ENCODE results near the gene NCAPG.

The NCAPG gene

GRCh38 chr4:17810260-17811077 lies at the start of gene NCAPG, which contains the start of gene DCAF16:
Gene NCAPG, plus strand, starts transcription at chr4:17810979. Its CDS starts 99 bp downstream, at chr4:17811078.
Gene DCAF16, minus strand, starts transcription at chr4:17810757. Its CDS starts 6,616 bp downstream, at chr4:17804141.
- peak; percentile 99 for DNase-seq (ENCODE audit: low read depth)

GRCh38 chr4:17761062-17761461 lies 49.7 kb upstream of the NCAPG start:
- no peak for DNase-seq (ENCODE audit: low read depth)

GRCh38 chr4:17762726-17763125 lies 48.1 kb upstream of the NCAPG start:
- DNase-seq (ENCODE audit: low read depth) = peak; percentile 52

- DNase-seq (ENCODE audit: low read depth) = no peak
Measured at GRCh38 chr4:17763416-17763815, 47.4 kb upstream of the NCAPG start.

GRCh38 chr4:17763931-17764330 lies 46.8 kb upstream of the NCAPG start:
- DNase-seq (ENCODE audit: low read depth) = no peak

GRCh38 chr4:17765514-17766286 lies 45.1 kb upstream of the NCAPG start:
- DNase-seq (ENCODE audit: low read depth) = no peak

GRCh38 chr4:17766826-17767458 lies 43.8 kb upstream of the NCAPG start:
- DNase-seq (ENCODE audit: low read depth) = no peak

GRCh38 chr4:17769406-17770174 lies 41.2 kb upstream of the NCAPG start:
- no peak for DNase-seq (ENCODE audit: low read depth)

GRCh38 chr4:17770845-17771244 lies 39.9 kb upstream of the NCAPG start:
- DNase-seq (ENCODE audit: low read depth) = no peak

- no peak for DNase-seq (ENCODE audit: low read depth)
Measured at GRCh38 chr4:17771284-17771908, 39.4 kb upstream of the NCAPG start.

- DNase-seq (ENCODE audit: low read depth) = no peak
Measured at GRCh38 chr4:17773135-17773698, 37.6 kb upstream of the NCAPG start.

- no peak for DNase-seq (ENCODE audit: low read depth)
Measured at GRCh38 chr4:17778431-17778830, 32.3 kb upstream of the NCAPG start.

GRCh38 chr4:17780501-17781299 lies 30.1 kb upstream of the NCAPG start:
- DNase-seq (ENCODE audit: low read depth) = no peak

- no peak for DNase-seq (ENCODE audit: low read depth)
Measured at GRCh38 chr4:17781300-17782287, 29.2 kb upstream of the NCAPG start, which contains the start of gene FAM184B. Gene FAM184B, minus strand, starts transcription at chr4:17781621. Its CDS starts 322 bp downstream, at chr4:17781299.

GRCh38 chr4:17785858-17786257 lies 24.9 kb upstream of the NCAPG start:
- no peak for DNase-seq (ENCODE audit: low read depth)

- peak; percentile 26 for DNase-seq (ENCODE audit: low read depth)
Measured at GRCh38 chr4:17786567-17786966, 24.2 kb upstream of the NCAPG start.

- DNase-seq (ENCODE audit: low read depth) = peak; percentile 78
Measured at GRCh38 chr4:17787315-17787714, 23.5 kb upstream of the NCAPG start.

- peak; percentile 45 for DNase-seq (ENCODE audit: low read depth)
Measured at GRCh38 chr4:17788956-17789355, 21.8 kb upstream of the NCAPG start.

- no peak for DNase-seq (ENCODE audit: low read depth)
Measured at GRCh38 chr4:17794730-17795129, 16.0 kb upstream of the NCAPG start.
